GM12878 (cell line): Measurements from ENCODE around the gene STAMBP. TPM values are rescaled to one million over a fixed set of nuclear protein-coding genes. Genes with fewer than 3 reads are reported as not detected.
"Not testable (repeated sequence)": the region's sequence is repeated elsewhere in the genome, so short reads cannot be mapped to it uniquely, and the experiment has no call there.

Experiments
- ATAC-seq: fragments of 200-7000 bp; cut with Tn5 transposase; 3 replicates; pipeline ENCODE4 v1.9.1; 2020; ENCODE audit warnings: mild to moderate bottlenecking, moderate library complexity
- BruUV-seq: library from RNA; stranded (reverse); fragments of 400-500 nt; replicated peaks from 2 replicates; lab custom pipeline; 2021; lab: Mats Ljungman, UMichigan
- CTCF ChIA-PET: fragments of 300-600 bp; sonication (Branson Sonifier 250); formaldehyde crosslinking; extraction: SDS; loops from one replicate; lab custom pipeline; 2021; ENCODE audit warnings: inconsistent platforms; lab: Yijun Ruan, JAX
- POLR2A ChIA-PET: fragments of 350-600 bp; formaldehyde crosslinking; extraction: SDS; loops from one replicate; lab custom pipeline; 2021; ENCODE audit warnings: inconsistent platforms; lab: Charles Lee
- RAD21 ChIA-PET: fragments of 300-600 bp; sonication (Branson Sonifier 250); formaldehyde crosslinking; loops from one replicate; lab custom pipeline; 2023; ENCODE audit warnings: antibody characterized with exemption; ENCODE audit not compliant: unreplicated experiment; lab: Charles Lee
- SMC1A ChIA-PET: fragments of 300-600 bp; sonication (Branson Sonifier 250); formaldehyde crosslinking; loops from one replicate; lab custom pipeline; 2023; ENCODE audit not compliant: unreplicated experiment, uncharacterized antibody; lab: Charles Lee
- DNase-seq: peaks from one replicate; pipeline ENCODE4 v3.0.0-alpha.2; 2011; ENCODE audit warnings: low read depth, low spot score
- FAIRE-seq: peaks from 3 replicates; lab custom pipeline; 2011; peaks lifted over from hg19 to GRCh38; lab: Jason Lieb, UNC
- H2AFZ ChIP-seq: 2 replicates; pipeline ENCODE4 v1.6.0; 2011; ENCODE audit warnings: low read depth, low read length, control low read depth; ENCODE audit not compliant: control insufficient read depth
- H3K27ac ChIP-seq: 2 replicates; pipeline ENCODE4 v1.5.1; 2011; ENCODE audit warnings: control low read depth; ENCODE audit not compliant: control insufficient read depth, insufficient read depth
- H3K27me3 ChIP-seq, 2 experiments: replicated peaks in 1 of 2; 2 replicates each; pipeline versions ENCODE4 v1.6.0 to v1.6.1; 2011; ENCODE audit warnings: low read length in 1 of 2; ENCODE audit not compliant: control insufficient read depth in 2 of 2, insufficient read depth in 2 of 2
- H3K36me3 ChIP-seq, 2 experiments: 2 replicates each; pipeline ENCODE4 v1.5.1; 2011; ENCODE audit warnings: low read length in 1 of 2; ENCODE audit not compliant: control insufficient read depth in 2 of 2, insufficient read depth in 2 of 2
- H3K4me1 ChIP-seq: 2 replicates; pipeline ENCODE4 v1.6.1; 2011; ENCODE audit warnings: mild to moderate bottlenecking, low read length, moderate library complexity, mixed read lengths; ENCODE audit not compliant: control insufficient read depth, insufficient read depth
- H3K4me2 ChIP-seq: 2 replicates; pipeline ENCODE4 v1.6.0; 2011; ENCODE audit warnings: control low read depth; ENCODE audit not compliant: control insufficient read depth, insufficient read depth
- H3K4me3 ChIP-seq: fragments of 200-600 bp; sonication (generic); 2 replicates; pipeline ENCODE4 v1.5.1; 2016
- H3K79me2 ChIP-seq: 2 replicates; pipeline ENCODE4 v1.6.0; 2011; ENCODE audit warnings: low read length; ENCODE audit not compliant: control insufficient read depth, insufficient read depth
- H3K9ac ChIP-seq: 2 replicates; pipeline ENCODE4 v1.8.0; 2011; ENCODE audit warnings: low read length, control low read depth, mixed read lengths; ENCODE audit not compliant: control insufficient read depth, insufficient read depth
- H3K9me3 ChIP-seq: replicated peaks from 3 replicates; pipeline ENCODE4 v1.5.1; 2011; ENCODE audit warnings: mild to moderate bottlenecking, low read length; ENCODE audit not compliant: control insufficient read depth, insufficient read depth
- H4K20me1 ChIP-seq: 2 replicates; pipeline ENCODE4 v1.6.0; 2011; ENCODE audit not compliant: control insufficient read depth, insufficient read depth
- BACH1 ChIP-seq: fragments of 450-650 bp; IDR thresholded peaks from 2 replicates; pipeline ENCODE4 v1.6.1; 2017; ENCODE audit warnings: mild to moderate bottlenecking, borderline replicate concordance
- CHD2 ChIP-seq: IDR thresholded peaks from 2 replicates; pipeline ENCODE4 v1.6.1; 2011; ENCODE audit warnings: low read depth, low read length, improper control_type of control experiment, borderline replicate concordance
- POLR2AphosphoS2 ChIP-seq: IDR thresholded peaks from 2 replicates; pipeline ENCODE4 v1.6.1; 2011; ENCODE audit warnings: low read depth, mild to moderate bottlenecking, low read length, improper control_type of control experiment, moderate library complexity
- RELB ChIP-seq: fragments of 450-650 bp; IDR thresholded peaks from 2 replicates; pipeline ENCODE4 v1.6.1; 2017; ENCODE audit warnings: low read depth, mild to moderate bottlenecking, moderate library complexity
- SIX5 ChIP-seq: IDR thresholded peaks from 2 replicates; pipeline ENCODE4 v1.6.1; 2011; ENCODE audit warnings: mild to moderate bottlenecking, low read depth, low read length, moderate library complexity; ENCODE audit not compliant: severe bottlenecking
- SRF ChIP-seq, 2 experiments: IDR thresholded peaks; 2 replicates each; pipeline ENCODE4 v1.6.1; 2011; ENCODE audit warnings: low read depth in 2 of 2, low read length in 2 of 2, mild to moderate bottlenecking in 1 of 2, moderate library complexity in 1 of 2
- TBL1XR1 ChIP-seq: IDR thresholded peaks from 2 replicates; pipeline ENCODE4 v1.6.1; 2012; ENCODE audit warnings: low read depth, low read length, improper control_type of control experiment
- WGBS: methylation state at CpG from one replicate; pipeline ENCODE4 v1.1.6; 2016; ENCODE audit warnings: low lambda C conversion rate; ENCODE audit not compliant: insufficient replicate concordance, insufficient coverage; ENCODE audit errors: missing lambda C conversion rate; 5-methylcytosine and 5-hydroxymethylcytosine counted together
- in situ Hi-C: fragments of 300-500 bp; cut with MboI; formaldehyde crosslinking; loops from 9 replicates; pipeline ENCODE4 v1.14.3; 2018; ENCODE audit warnings: mixed read lengths
- intact Hi-C: fragments of 100-400 bp; cut with micrococcal nuclease; formaldehyde crosslinking; loops from one replicate; pipeline ENCODE4 v1.14.2; 2022; ENCODE audit not compliant: unreplicated experiment
- polyA plus RNA-seq, 11 experiments: library from polyadenylated mRNA; depleted of rRNA in 4 of 11; unstranded in 6 of 11; stranded (reverse) in 5 of 11; fragments of >200 nt; fragmentation: Nextera tagmentation in 4 of 11; fragmentation: Illumina TruSeq in 1 of 11; extraction: Ambion mirVana in 4 of 11; extraction: Trizol in 1 of 11; gene quantifications; 1 replicate in 1 of 11; 2 replicates in 10 of 11; pipeline versions ENCODE4 v1.2.1 to v1.2.3, GENCODE V29; 2011 to 2016; ENCODE audit warnings: inconsistent platforms in 2 of 11, missing spikeins in 2 of 11, low read depth in 1 of 11
- total RNA-seq, 4 experiments: library from RNA; depleted of rRNA in 3 of 4; stranded (reverse); fragments of >200 nt in 3 of 4; fragmentation: Illumina TruSeq in 1 of 4; extraction: Trizol in 1 of 4; gene quantifications; 2 replicates each; pipeline versions ENCODE4 v1.2.1 to v1.2.3, GENCODE V29; 2013 to 2021

The STAMBP gene
- total and polyA plus RNA-seq, 10 of the 15 experiments (the other 5 are each of a cell fraction or from before 2014, with no cell fraction given) = 38.9 to 84.1 (median 69.7) TPM

GRCh38 chr2:73780237-73780582 lies 48.6 kb upstream of the STAMBP start:
- FAIRE-seq = no peak
- Histone ChIP-seq H3K27me3 (no peaks in the 10 kb centered on the region), H2AFZ (peak overlapping the region; percentile 50), H3K9me3 (no peaks in the 10 kb centered on the region), H3K4me3 (no peak overlapping the region), H3K27ac (no peak overlapping the region), H3K79me2 (peaks cover 33% of the 10 kb centered on the region), H3K9ac (no peak overlapping the region), H3K4me2 (peak overlapping the region; percentile 63), H3K4me1 (peaks cover 4% of the 10 kb centered on the region; the same call in 1 of the 2 replicates)
- DNase-seq = no peak
- no TSS peak for BruUV-seq
- RAD21 ChIA-PET = interaction anchor here (1.6 kb wide), 1 partner anchor 41 kb away, joined by 5 read pairs; no protein-coding TSS in a partner anchor
- POLR2A ChIA-PET = no interaction called here
- intact Hi-C loops (no loop called here), in situ Hi-C loops (no loop called here)
- no peak for ATAC-seq
- SMC1A ChIA-PET = interaction anchor here (0.5 to 1.5 kb wide), 3 partner anchors 9 to 63 kb away, joined by 3 to 5 read pairs (median 5); no protein-coding TSS in a partner anchor
- 3% methylated on average over 7 of the region's 7 CpGs for WGBS
- CTCF ChIA-PET = interaction anchor here (1.0 to 1.6 kb wide), 6 partner anchors 8 to 90 kb away, joined by 3 to 6 read pairs (median 6); no protein-coding TSS in a partner anchor
- TF ChIP-seq BACH1 (0 out of 2 replicates have a peak, but pooled peaks have one; percentile 2), CHD2 (no peak), RELB (no peak), SIX5 (peak; percentile 2), SRF (IDR thresholded peaks at IDR 0.05; ENCODE audit: low read depth in 2 of 2, low read length in 2 of 2) (no peak), POLR2AphosphoS2 (no peak), TBL1XR1 (no peak)
- TF ChIP-seq, all 136 proteins: peak for 2
- Histone ChIP-seq H4K20me1 (no peaks in the 10 kb centered on the region), H3K36me3 (peaks cover 0 to 4% of the 10 kb centered on the region in 2 experiments; a peak in 1 of 4 replicates)

GRCh38 chr2:73783402-73783801 lies 45.4 kb upstream of the STAMBP start:
- H3K9me3 ChIP-seq, H3K4me2 ChIP-seq, SMC1A ChIA-PET, BruUV-seq, DNase-seq, H3K27me3 ChIP-seq, H4K20me1 ChIP-seq, H3K9ac ChIP-seq, H3K4me3 ChIP-seq, POLR2A ChIA-PET, intact Hi-C loops, H3K27ac ChIP-seq, in situ Hi-C loops, H2AFZ ChIP-seq, H3K36me3 ChIP-seq, ATAC-seq, H3K4me1 ChIP-seq, RAD21 ChIA-PET, CTCF ChIA-PET, FAIRE-seq: not testable (repeated sequence)
- peaks cover 14% of the 10 kb centered on the region for H3K79me2 ChIP-seq
- 84% methylated on average over 15 of the region's 15 CpGs for WGBS

- H3K9ac ChIP-seq, CTCF ChIA-PET, H3K4me1 ChIP-seq, POLR2A ChIA-PET, RAD21 ChIA-PET, H3K27me3 ChIP-seq, H3K27ac ChIP-seq, H3K36me3 ChIP-seq, in situ Hi-C loops, H3K4me2 ChIP-seq, DNase-seq, H4K20me1 ChIP-seq, BruUV-seq, ATAC-seq, H3K4me3 ChIP-seq, H3K9me3 ChIP-seq, FAIRE-seq, H2AFZ ChIP-seq, intact Hi-C loops, SMC1A ChIA-PET: not testable (repeated sequence)
- WGBS = 0% methylated on average over 1 of the region's 3 CpGs
- peaks cover 10% of the 10 kb centered on the region for H3K79me2 ChIP-seq
Observed at GRCh38 chr2:73783883-73784282, 44.9 kb upstream of the STAMBP start, which contains the start of gene C2orf78. TSS of gene C2orf78 (plus strand) at chr2:73784183. CDS start at chr2:73784310, 127 bp downstream.
